HepG2 (cell line): ENCODE results near the gene NFATC1. TPM values are rescaled to one million over a fixed set of nuclear protein-coding genes. Genes with fewer than 3 reads are reported as not detected.

Experiments
- CEBPB ChIP-seq: IDR thresholded peaks from 2 replicates; pipeline ENCODE4 v1.6.1; 2011; ENCODE audit warnings: low read depth, low read length, improper control_type of control experiment, borderline replicate concordance
- EP300 ChIP-seq, 3 experiments: sonication (generic) in 1 of 3; formaldehyde crosslinking in 1 of 3; IDR thresholded peaks; 2 replicates each; pipeline versions ENCODE4 v1.5.1 to v1.6.1; 2011 to 2020; ENCODE audit warnings: low read depth in 2 of 3, low read length in 2 of 3, borderline replicate concordance in 1 of 3, improper control_type of control experiment in 1 of 3, mild to moderate bottlenecking in 1 of 3, missing genetic modification reagents in 1 of 3, moderate library complexity in 1 of 3
- RFX1 ChIP-seq: fragments of 450-650 bp; IDR thresholded peaks from 2 replicates; pipeline ENCODE4 v1.6.1; 2017
- ZNF329 ChIP-seq: sonication (generic); formaldehyde crosslinking; IDR thresholded peaks from 2 replicates; pipeline ENCODE4 v1.9.0; 2021; ENCODE audit warnings: low read depth, mild to moderate bottlenecking, missing genetic modification reagents
- ZNF331 ChIP-seq: sonication (generic); formaldehyde crosslinking; IDR thresholded peaks from 2 replicates; pipeline ENCODE4 v1.4.0; 2020; ENCODE audit warnings: missing genetic modification reagents
- ZNF382 ChIP-seq: sonication (generic); formaldehyde crosslinking; IDR thresholded peaks from 2 replicates; pipeline ENCODE4 v1.5.0; 2020; ENCODE audit warnings: missing genetic modification reagents, mild to moderate bottlenecking, borderline replicate concordance
- ZNF549 ChIP-seq: sonication (generic); formaldehyde crosslinking; IDR thresholded peaks from 2 replicates; pipeline ENCODE4 v1.5.0; 2020; ENCODE audit warnings: missing genetic modification reagents
- ZNF558 ChIP-seq: sonication (generic); formaldehyde crosslinking; IDR thresholded peaks from 2 replicates; pipeline ENCODE4 v1.9.0; 2022; ENCODE audit warnings: mild to moderate bottlenecking, missing genetic modification reagents, borderline replicate concordance
- ZNF614 ChIP-seq: IDR thresholded peaks from 2 replicates; pipeline ENCODE4 v1.6.1; 2018; ENCODE audit warnings: missing biosample characterization, missing genetic modification reagents, inconsistent platforms, borderline replicate concordance
- polyA plus RNA-seq, 8 experiments: library from polyadenylated mRNA; depleted of rRNA in 3 of 8; stranded (reverse) in 7 of 8; unstranded in 1 of 8; fragments of >200 nt; fragmentation: Illumina TruSeq in 4 of 8; extraction: Trizol in 4 of 8; gene quantifications; 2 replicates each; pipeline versions ENCODE4 v1.2.1 to v1.2.3, GENCODE V29; 2011 to 2016; ENCODE audit warnings: low read depth in 4 of 8, missing spikeins in 1 of 8, mixed read lengths in 1 of 8; ENCODE audit not compliant: insufficient read depth in 1 of 8
- total RNA-seq, 5 experiments: library from RNA; depleted of rRNA; stranded (reverse); fragments of >200 nt; fragmentation: Illumina TruSeq; extraction: Trizol; gene quantifications; 2 replicates each; pipeline ENCODE4 v1.2.3, GENCODE V29; 2016; ENCODE audit warnings: low read depth in 1 of 5
- TF ChIP-seq, protein P1 (sequence below), 2 experiments: sonication (generic) in 1 of 2; formaldehyde crosslinking in 1 of 2; IDR thresholded peaks; 2 replicates each; pipeline versions ENCODE4 v1.6.1 to v1.9.0; 2014 to 2022; ENCODE audit warnings: antibody characterized with exemption in 1 of 2, borderline replicate concordance in 1 of 2, inconsistent platforms in 1 of 2, low read depth in 1 of 2, missing genetic modification reagents in 1 of 2
- TF ChIP-seq, protein P2 (sequence below): sonication (generic); formaldehyde crosslinking; IDR thresholded peaks from 2 replicates; pipeline ENCODE4 v1.5.0; 2020; ENCODE audit warnings: missing genetic modification reagents
- TF ChIP-seq, protein P3 (sequence below), 2 experiments: sonication (generic) in 1 of 2; formaldehyde crosslinking in 1 of 2; IDR thresholded peaks; 2 replicates each; pipeline versions ENCODE4 v1.5.1 to v1.6.1; 2011 to 2020; ENCODE audit warnings: borderline replicate concordance in 1 of 2, low read depth in 1 of 2, low read length in 1 of 2, mild to moderate bottlenecking in 1 of 2, missing genetic modification reagents in 1 of 2, moderate library complexity in 1 of 2
- TF ChIP-seq, protein P4 (sequence below): sonication (generic); formaldehyde crosslinking; IDR thresholded peaks from 2 replicates; pipeline ENCODE4 v1.9.0; 2022; ENCODE audit warnings: low read depth, missing genetic modification reagents

NFATC1 gene
- total and polyA plus RNA-seq, 2 of the 13 experiments (the other 11 are each of a cell fraction or from before 2014, with no cell fraction given): not detected

DNA sequence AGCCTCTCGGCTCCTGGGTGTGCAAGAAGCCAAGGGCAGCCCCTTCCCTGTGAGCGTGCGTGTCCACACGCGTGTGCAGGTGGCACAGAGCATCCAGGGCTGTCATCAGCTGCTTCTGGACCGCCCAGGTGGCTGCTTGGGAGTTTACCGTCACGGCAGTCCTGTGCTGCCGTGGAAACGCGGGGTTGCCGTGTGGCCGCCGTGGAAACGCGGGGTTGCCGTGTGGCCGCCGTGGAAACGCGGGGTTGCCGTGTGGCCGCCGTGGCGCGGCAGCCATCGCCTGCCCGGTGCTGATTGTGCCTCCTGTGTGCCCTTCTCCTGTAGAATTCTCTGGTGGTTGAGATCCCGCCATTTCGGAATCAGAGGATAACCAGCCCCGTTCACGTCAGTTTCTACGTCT, 71.4 kb downstream of the NFATC1 start (continued):
- TF ChIP-seq, protein P1, sequence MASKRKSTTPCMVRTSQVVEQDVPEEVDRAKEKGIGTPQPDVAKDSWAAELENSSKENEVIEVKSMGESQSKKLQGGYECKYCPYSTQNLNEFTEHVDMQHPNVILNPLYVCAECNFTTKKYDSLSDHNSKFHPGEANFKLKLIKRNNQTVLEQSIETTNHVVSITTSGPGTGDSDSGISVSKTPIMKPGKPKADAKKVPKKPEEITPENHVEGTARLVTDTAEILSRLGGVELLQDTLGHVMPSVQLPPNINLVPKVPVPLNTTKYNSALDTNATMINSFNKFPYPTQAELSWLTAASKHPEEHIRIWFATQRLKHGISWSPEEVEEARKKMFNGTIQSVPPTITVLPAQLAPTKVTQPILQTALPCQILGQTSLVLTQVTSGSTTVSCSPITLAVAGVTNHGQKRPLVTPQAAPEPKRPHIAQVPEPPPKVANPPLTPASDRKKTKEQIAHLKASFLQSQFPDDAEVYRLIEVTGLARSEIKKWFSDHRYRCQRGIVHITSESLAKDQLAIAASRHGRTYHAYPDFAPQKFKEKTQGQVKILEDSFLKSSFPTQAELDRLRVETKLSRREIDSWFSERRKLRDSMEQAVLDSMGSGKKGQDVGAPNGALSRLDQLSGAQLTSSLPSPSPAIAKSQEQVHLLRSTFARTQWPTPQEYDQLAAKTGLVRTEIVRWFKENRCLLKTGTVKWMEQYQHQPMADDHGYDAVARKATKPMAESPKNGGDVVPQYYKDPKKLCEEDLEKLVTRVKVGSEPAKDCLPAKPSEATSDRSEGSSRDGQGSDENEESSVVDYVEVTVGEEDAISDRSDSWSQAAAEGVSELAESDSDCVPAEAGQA (IDR thresholded peaks at IDR 0.05; ENCODE audit: low read depth): no peak
- TF ChIP-seq, protein P1 (CRISPR knock-in tag; IDR thresholded peaks at IDR 0.05; ENCODE audit: borderline replicate concordance): no peak
- TF ChIP-seq, protein P2, sequence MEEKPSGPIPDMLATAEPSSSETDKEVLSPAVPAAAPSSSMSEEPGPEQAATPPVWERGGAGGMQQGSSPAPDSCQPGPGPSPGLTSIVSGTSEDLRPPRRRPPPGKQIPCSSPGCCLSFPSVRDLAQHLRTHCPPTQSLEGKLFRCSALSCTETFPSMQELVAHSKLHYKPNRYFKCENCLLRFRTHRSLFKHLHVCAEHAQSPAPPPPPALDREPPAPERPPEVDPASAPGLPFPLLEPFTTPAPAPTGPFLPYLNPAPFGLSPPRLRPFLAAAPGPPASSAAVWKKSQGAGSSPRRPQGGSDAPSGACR (CRISPR knock-in tag): no peak
- TF ChIP-seq ZNF558 (CRISPR knock-in tag) (no peak), ZNF331 (CRISPR knock-in tag) (no peak), EP300 (IDR thresholded peaks at IDR 0.05; ENCODE audit: low read depth in 2 of 2, low read length in 2 of 2) (no peak), EP300 (CRISPR knock-in tag; IDR thresholded peaks at IDR 0.05; ENCODE audit: borderline replicate concordance) (no peak), ZNF614 (CRISPR knock-in tag) (no peak), RFX1 (no peak), CEBPB (no peak), ZNF549 (CRISPR knock-in tag) (no peak), ZNF329 (no peak), ZNF382 (CRISPR knock-in tag) (no peak)
- TF ChIP-seq, protein P3, sequence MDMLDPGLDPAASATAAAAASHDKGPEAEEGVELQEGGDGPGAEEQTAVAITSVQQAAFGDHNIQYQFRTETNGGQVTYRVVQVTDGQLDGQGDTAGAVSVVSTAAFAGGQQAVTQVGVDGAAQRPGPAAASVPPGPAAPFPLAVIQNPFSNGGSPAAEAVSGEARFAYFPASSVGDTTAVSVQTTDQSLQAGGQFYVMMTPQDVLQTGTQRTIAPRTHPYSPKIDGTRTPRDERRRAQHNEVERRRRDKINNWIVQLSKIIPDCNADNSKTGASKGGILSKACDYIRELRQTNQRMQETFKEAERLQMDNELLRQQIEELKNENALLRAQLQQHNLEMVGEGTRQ (IDR thresholded peaks at IDR 0.05; ENCODE audit: low read depth, low read length): no peak
- TF ChIP-seq, protein P3 (CRISPR knock-in tag; IDR thresholded peaks at IDR 0.05; ENCODE audit: borderline replicate concordance): no peak
- TF ChIP-seq, protein P4, sequence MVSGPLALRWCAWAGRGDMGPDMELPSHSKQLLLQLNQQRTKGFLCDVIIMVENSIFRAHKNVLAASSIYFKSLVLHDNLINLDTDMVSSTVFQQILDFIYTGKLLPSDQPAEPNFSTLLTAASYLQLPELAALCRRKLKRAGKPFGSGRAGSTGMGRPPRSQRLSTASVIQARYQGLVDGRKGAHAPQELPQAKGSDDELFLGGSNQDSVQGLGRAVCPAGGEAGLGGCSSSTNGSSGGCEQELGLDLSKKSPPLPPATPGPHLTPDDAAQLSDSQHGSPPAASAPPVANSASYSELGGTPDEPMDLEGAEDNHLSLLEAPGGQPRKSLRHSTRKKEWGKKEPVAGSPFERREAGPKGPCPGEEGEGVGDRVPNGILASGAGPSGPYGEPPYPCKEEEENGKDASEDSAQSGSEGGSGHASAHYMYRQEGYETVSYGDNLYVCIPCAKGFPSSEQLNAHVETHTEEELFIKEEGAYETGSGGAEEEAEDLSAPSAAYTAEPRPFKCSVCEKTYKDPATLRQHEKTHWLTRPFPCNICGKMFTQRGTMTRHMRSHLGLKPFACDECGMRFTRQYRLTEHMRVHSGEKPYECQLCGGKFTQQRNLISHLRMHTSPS (CRISPR knock-in tag): no peak
- TF ChIP-seq, all 625 proteins: peak for 0
